PC-3 (cell line): ENCODE measurements around the gene ACTN1. TPM values are rescaled to one million over a fixed set of nuclear protein-coding genes. Genes with fewer than 3 reads are reported as not detected.

Experiments
- ATAC-seq: fragments of 200-7000 bp; cut with Tn5 transposase; 2 replicates; pipeline ENCODE4 v1.9.1; 2020; ENCODE audit warnings: mild to moderate bottlenecking, moderate library complexity
- BruUV-seq: library from RNA; stranded (reverse); fragments of 400-500 nt; replicated peaks from 2 replicates; lab custom pipeline; 2021; lab: Mats Ljungman, UMichigan
- CTCF ChIA-PET: fragments of 300-600 bp; sonication (Branson Sonifier 250); formaldehyde crosslinking; loops from one replicate; lab custom pipeline; 2022; ENCODE audit warnings: antibody characterized with exemption; lab: Charles Lee
- POLR2A ChIA-PET: fragments of 300-600 bp; sonication (Branson Sonifier 250); formaldehyde crosslinking; loops from one replicate; lab custom pipeline; 2022; ENCODE audit warnings: antibody characterized with exemption; ENCODE audit not compliant: unreplicated experiment; lab: Charles Lee
- DNase-seq: peaks from one replicate; pipeline ENCODE4 v3.0.0-alpha.2; 2015
- H2AFZ ChIP-seq: fragments of 300-600 bp; sonication (generic); 2 replicates; pipeline ENCODE4 v1.6.0; 2016; ENCODE audit warnings: antibody characterized with exemption, low read length
- H3F3A ChIP-seq: fragments of 300-600 bp; sonication (generic); one replicate; pipeline ENCODE4 v1.6.0; 2017; ENCODE audit warnings: antibody characterized with exemption, low read length, control low read depth, mild to moderate bottlenecking; ENCODE audit not compliant: unreplicated experiment
- H3K27ac ChIP-seq: fragments of 300-600 bp; sonication (generic); 2 replicates; pipeline ENCODE4 v1.5.1; 2016; ENCODE audit warnings: mild to moderate bottlenecking, low read length
- H3K27me3 ChIP-seq: fragments of 300-600 bp; sonication (generic); 2 replicates; pipeline ENCODE4 v1.6.1; 2016; ENCODE audit warnings: low read length, mixed read lengths
- H3K36me3 ChIP-seq: fragments of 300-600 bp; sonication (generic); 2 replicates; pipeline ENCODE4 v1.6.1; 2016; ENCODE audit warnings: low read depth, mixed run types, low read length, mixed read lengths
- H3K4me1 ChIP-seq: fragments of 300-600 bp; sonication (generic); 2 replicates; pipeline ENCODE4 v1.5.1; 2016; ENCODE audit warnings: low read length; ENCODE audit not compliant: insufficient read depth
- H3K4me2 ChIP-seq: fragments of 300-600 bp; sonication (generic); 2 replicates; pipeline ENCODE4 v1.6.0; 2016; ENCODE audit warnings: low read length
- H3K4me3 ChIP-seq: fragments of 300-600 bp; sonication (generic); 2 replicates; pipeline ENCODE4 v1.5.1; 2016; ENCODE audit warnings: mild to moderate bottlenecking, low read length, mixed read lengths
- H3K79me2 ChIP-seq: fragments of 300-600 bp; sonication (generic); 2 replicates; pipeline ENCODE4 v1.6.1; 2017; ENCODE audit warnings: low read length, mixed read lengths
- H3K9ac ChIP-seq: fragments of 300-600 bp; sonication (generic); 2 replicates; pipeline ENCODE4 v1.6.0; 2016; ENCODE audit warnings: mild to moderate bottlenecking, low read length
- H3K9me2 ChIP-seq: fragments of 300-600 bp; sonication (generic); replicated peaks from 2 replicates; pipeline ENCODE4 v1.6.1; 2016; ENCODE audit warnings: mixed run types, low read length, mixed read lengths
- H3K9me3 ChIP-seq: fragments of 300-600 bp; sonication (generic); 2 replicates; pipeline ENCODE4 v1.6.1; 2016; ENCODE audit warnings: low read length, mixed read lengths
- H4K20me1 ChIP-seq: fragments of 300-600 bp; sonication (generic); 2 replicates; pipeline ENCODE4 v1.6.1; 2016; ENCODE audit warnings: low read length, mixed read lengths
- EZH2 ChIP-seq: fragments of 300-600 bp; sonication (generic); IDR thresholded peaks from one replicate; pipeline ENCODE4 v1.6.1; 2017; ENCODE audit warnings: antibody characterized with exemption, mild to moderate bottlenecking, low read length; ENCODE audit not compliant: unreplicated experiment
- EZH2phosphoT487 ChIP-seq: fragments of 300-600 bp; sonication (generic); IDR thresholded peaks from 2 replicates; pipeline ENCODE4 v1.6.1; 2018; ENCODE audit warnings: mild to moderate bottlenecking, antibody characterized with exemption, low read length, borderline replicate concordance
- intact Hi-C: fragments of 100-400 bp; cut with micrococcal nuclease; formaldehyde crosslinking; loops from 2 replicates; pipeline ENCODE4 v1.9.0; 2023
- total RNA-seq: library from RNA; depleted of rRNA; stranded (reverse); fragments of >200 nt; gene quantifications from 2 replicates; pipeline ENCODE4 v1.2.3, GENCODE V29; 2014
- TF ChIP-seq, protein P1 (sequence below): fragments of 300-600 bp; sonication (generic); conservative IDR thresholded peaks from 2 replicates; pipeline ENCODE4 v1.5.1; 2017; ENCODE audit warnings: antibody characterized with exemption, low read depth, mild to moderate bottlenecking, low read length

The ACTN1 gene
- total RNA-seq, 1 experiment from 2014 or later: 303 TPM

DNA sequence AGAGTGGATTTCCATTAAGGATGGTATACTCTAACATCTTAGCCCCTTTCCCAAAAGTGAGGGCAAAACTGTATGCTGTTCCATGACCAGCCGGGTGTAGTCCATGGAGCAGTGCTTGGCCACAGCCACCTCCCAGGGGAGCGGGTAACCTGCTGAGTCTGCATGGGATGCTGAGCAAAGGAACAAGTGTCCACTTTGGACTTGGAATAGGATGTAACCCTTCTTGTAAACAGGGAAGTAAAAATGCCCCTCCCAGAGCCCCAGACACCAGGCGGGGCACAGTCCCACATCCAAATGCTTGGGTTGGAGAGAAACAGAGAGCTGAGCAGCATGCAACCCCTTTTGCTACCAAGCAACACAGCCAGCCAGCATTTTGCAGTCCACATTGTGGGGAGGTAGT, 65.6 kb downstream of the ACTN1 start:
- DNase-seq: no peak
- Histone ChIP-seq H3K9me3 (no peaks in the 10 kb centered on the region), H3F3A (peaks cover 3% of the 10 kb centered on the region), H3K36me3 (peaks cover 63% of the 10 kb centered on the region), H3K27me3 (no peaks in the 10 kb centered on the region), H3K27ac (no peak overlapping the region), H3K9me2 (no peaks in the 10 kb centered on the region), H3K9ac (no peak overlapping the region), H4K20me1 (peaks cover 76% of the 10 kb centered on the region), H3K4me1 (no peaks in the 10 kb centered on the region), H2AFZ (no peak overlapping the region), H3K4me2 (no peak overlapping the region), H3K4me3 (no peak overlapping the region), H3K79me2 (peaks cover 80% of the 10 kb centered on the region)
- intact Hi-C loops: no loop called here
- ChIA-PET POLR2A (no interaction called here), CTCF (no interaction called here)
- BruUV-seq: no TSS peak
- ATAC-seq: no peak
- TF ChIP-seq EZH2phosphoT487 (no peak), EZH2 (no peak)
- TF ChIP-seq, protein P1, sequence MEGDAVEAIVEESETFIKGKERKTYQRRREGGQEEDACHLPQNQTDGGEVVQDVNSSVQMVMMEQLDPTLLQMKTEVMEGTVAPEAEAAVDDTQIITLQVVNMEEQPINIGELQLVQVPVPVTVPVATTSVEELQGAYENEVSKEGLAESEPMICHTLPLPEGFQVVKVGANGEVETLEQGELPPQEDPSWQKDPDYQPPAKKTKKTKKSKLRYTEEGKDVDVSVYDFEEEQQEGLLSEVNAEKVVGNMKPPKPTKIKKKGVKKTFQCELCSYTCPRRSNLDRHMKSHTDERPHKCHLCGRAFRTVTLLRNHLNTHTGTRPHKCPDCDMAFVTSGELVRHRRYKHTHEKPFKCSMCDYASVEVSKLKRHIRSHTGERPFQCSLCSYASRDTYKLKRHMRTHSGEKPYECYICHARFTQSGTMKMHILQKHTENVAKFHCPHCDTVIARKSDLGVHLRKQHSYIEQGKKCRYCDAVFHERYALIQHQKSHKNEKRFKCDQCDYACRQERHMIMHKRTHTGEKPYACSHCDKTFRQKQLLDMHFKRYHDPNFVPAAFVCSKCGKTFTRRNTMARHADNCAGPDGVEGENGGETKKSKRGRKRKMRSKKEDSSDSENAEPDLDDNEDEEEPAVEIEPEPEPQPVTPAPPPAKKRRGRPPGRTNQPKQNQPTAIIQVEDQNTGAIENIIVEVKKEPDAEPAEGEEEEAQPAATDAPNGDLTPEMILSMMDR: no peak

DNA sequence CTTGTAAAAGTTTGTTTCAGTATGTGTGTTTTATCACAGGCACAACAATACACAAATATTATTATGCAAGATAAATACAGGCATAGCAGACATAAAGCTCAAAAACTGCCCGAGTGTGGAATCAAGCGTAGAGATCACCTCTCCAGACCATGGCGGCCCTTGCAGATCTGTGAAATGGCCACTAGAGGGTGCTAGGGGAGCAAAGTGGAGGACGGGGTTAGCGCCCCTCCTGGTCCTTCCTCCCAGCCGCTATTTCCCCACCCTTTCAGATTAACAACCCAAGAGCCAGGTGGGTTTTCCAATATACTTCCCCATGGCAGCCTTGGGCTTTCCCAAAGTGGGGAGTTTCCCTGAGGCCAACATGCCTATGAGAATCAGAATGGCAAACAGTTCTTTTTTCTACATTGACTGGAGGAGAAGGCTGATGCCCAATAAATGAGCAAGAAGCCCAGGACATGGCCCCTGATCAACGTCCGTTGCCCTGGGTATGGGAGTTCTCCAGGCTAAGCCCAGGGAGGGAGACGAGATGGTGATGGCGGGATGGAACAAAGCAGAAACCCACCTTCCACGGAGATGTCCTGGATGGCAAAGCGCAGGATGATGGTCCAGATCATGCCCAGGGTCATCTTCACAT, 67.4 kb downstream of the ACTN1 start:
- Histone ChIP-seq H3K4me2 (no peak overlapping the region), H3K79me2 (peaks cover 71% of the 10 kb centered on the region), H3K9me2 (no peaks in the 10 kb centered on the region), H3K27me3 (no peaks in the 10 kb centered on the region), H3K36me3 (peaks cover 62% of the 10 kb centered on the region), H3F3A (peaks cover 3% of the 10 kb centered on the region), H3K27ac (no peak overlapping the region), H4K20me1 (peaks cover 67% of the 10 kb centered on the region), H3K4me1 (no peaks in the 10 kb centered on the region), H3K9ac (no peak overlapping the region), H3K9me3 (no peaks in the 10 kb centered on the region), H3K4me3 (no peak overlapping the region), H2AFZ (no peak overlapping the region)
- ChIA-PET POLR2A (no interaction called here), CTCF (interaction anchor here (0.6 to 1.5 kb wide), 8 partner anchors 39 to 196 kb away, joined by 3 to 7 read pairs (median 4); no protein-coding TSS in a partner anchor)
- DNase-seq: peak; percentile 91
- BruUV-seq: no TSS peak
- intact Hi-C loops: loop anchor here (1.0 kb wide), 4 partner anchors 48 to 196 kb away; partner anchors contain the start of gene ACTN1
- peak; percentile 91 for ATAC-seq
- TF ChIP-seq EZH2: no peak
- TF ChIP-seq, protein P1: peak; percentile 99

DNA sequence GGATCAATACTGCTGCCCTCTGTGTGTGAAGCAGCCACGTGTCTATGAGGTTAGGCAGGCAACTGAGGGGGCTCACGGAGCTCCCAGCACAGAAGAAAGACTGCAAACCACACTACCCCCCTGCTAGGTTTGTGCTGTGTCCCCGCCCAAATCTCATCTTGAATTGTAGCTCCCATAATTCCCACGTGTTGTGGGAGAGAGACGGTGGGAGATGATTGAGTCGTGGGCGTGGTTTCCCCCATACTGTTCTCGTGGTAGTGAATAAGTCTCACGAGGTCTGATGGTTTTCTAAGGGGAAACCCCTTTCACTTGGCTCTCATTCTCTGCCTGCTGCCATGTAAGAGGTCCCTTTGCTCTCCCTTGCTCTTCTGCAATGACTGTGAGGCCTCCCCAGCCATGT, 68.6 kb downstream of the ACTN1 start:
- Histone ChIP-seq H3K79me2 (peaks cover 59% of the 10 kb centered on the region), H3K9ac (no peak overlapping the region), H3K4me1 (no peaks in the 10 kb centered on the region), H4K20me1 (peaks cover 59% of the 10 kb centered on the region), H3F3A (peaks cover 3% of the 10 kb centered on the region), H3K27me3 (no peaks in the 10 kb centered on the region), H3K27ac (no peak overlapping the region), H3K4me2 (no peak overlapping the region), H3K9me2 (no peaks in the 10 kb centered on the region), H2AFZ (no peak overlapping the region), H3K4me3 (no peak overlapping the region), H3K36me3 (peaks cover 69% of the 10 kb centered on the region), H3K9me3 (no peaks in the 10 kb centered on the region)
- no peak for ATAC-seq
- CTCF ChIA-PET: interaction anchor here (1.5 kb wide), 1 partner anchor 197 kb away, joined by 7 read pairs; no protein-coding TSS in a partner anchor
- no peak for DNase-seq
- TF ChIP-seq EZH2 (no peak), EZH2phosphoT487 (no peak)
- TF ChIP-seq, protein P1: no peak
- intact Hi-C loops: no loop called here
- no TSS peak for BruUV-seq
- POLR2A ChIA-PET: no interaction called here
